ENCODE data around the gene GNS. TPM values are rescaled to one million over a fixed set of nuclear protein-coding genes. Genes with fewer than 3 reads are reported as not detected.

The GNS gene
- total and polyA plus RNA-seq, 4 donors = 27.8 to 78.6 (median 57.4) TPM

DNA sequence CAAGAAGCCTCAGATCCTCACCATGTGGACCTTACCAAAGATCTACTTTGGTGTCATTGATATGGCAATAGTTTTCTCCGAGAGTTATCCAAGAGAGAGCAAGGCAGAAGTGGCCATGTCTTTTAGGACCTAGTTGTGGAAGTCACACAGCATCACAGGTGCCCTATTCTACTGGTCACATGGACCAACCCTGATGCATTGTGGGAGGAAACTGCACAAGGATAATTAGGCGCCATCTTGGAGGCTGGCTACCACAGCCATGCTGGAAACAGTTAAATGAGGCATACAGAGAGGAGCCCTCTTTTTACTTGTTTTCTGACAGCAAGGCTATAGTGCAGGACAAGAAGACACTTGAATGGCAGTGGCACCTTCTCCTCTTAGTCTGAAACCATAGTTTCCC, 49.8 kb downstream of the GNS start:
- Histone ChIP-seq H3K27ac (ENCODE audit: low read depth in 1 of 2, low read length in 2 of 2) (no peak overlapping the region), H3K4me1 (ENCODE audit: control insufficient read depth in 4 of 4, insufficient read depth in 4 of 4, low read length in 3 of 4) (no peaks in the 10 kb centered on the region), H3K36me3 (ENCODE audit: control insufficient read depth in 4 of 4, insufficient read depth in 3 of 4, low read depth in 1 of 4, low read length in 3 of 4) (peaks cover 0 to 2% (median 2%) of the 10 kb centered on the region in 4 donors), H3K27me3 (ENCODE audit: control insufficient read depth in 4 of 4, insufficient read depth in 4 of 4, low read length in 3 of 4) (no peaks in the 10 kb centered on the region), H3K9me3 (ENCODE audit: control insufficient read depth in 4 of 4, low read length in 3 of 4) (no peaks in the 10 kb centered on the region), H3K9ac (ENCODE audit: low read depth in 1 of 2, low read length in 2 of 2) (no peak overlapping the region), H3K4me3 (ENCODE audit: low read depth in 1 of 3, low read length in 3 of 3) (no peak overlapping the region)
- TF ChIP-seq EGR1 (IDR thresholded peaks at IDR 0.05; ENCODE audit: low read depth in 2 of 2) (no peak), TAF1 (conservative IDR thresholded peaks at IDR 0.05) (no peak), RXRA (IDR thresholded peaks at IDR 0.05) (no peak), RAD21 (IDR thresholded peaks at IDR 0.05) (no peak), YY1 (IDR thresholded peaks at IDR 0.05) (no peak), JUND (IDR thresholded peaks at IDR 0.05) (no peak), NR2F2 (IDR thresholded peaks at IDR 0.05) (no peak), REST (IDR thresholded peaks at IDR 0.05) (no peak), SP1 (IDR thresholded peaks at IDR 0.05) (no peak), GABPA (IDR thresholded peaks at IDR 0.05 in 1 of 2, conservative IDR thresholded peaks at IDR 0.05 in 1 of 2) (no peak), CTCF (IDR thresholded peaks at IDR 0.05; ENCODE audit: low read depth, low read length, missing input control) (no peak), FOXA1 (IDR thresholded peaks at IDR 0.05) (no peak), HNF4G (IDR thresholded peaks at IDR 0.05) (no peak), MAX (IDR thresholded peaks at IDR 0.05) (no peak), FOXA2 (IDR thresholded peaks at IDR 0.05) (no peak), HNF4A (conservative IDR thresholded peaks at IDR 0.05) (no peak)
- TF ChIP-seq, protein P1, sequence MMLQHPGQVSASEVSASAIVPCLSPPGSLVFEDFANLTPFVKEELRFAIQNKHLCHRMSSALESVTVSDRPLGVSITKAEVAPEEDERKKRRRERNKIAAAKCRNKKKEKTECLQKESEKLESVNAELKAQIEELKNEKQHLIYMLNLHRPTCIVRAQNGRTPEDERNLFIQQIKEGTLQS (IDR thresholded peaks at IDR 0.05) = no peak
- TF ChIP-seq, protein P2, sequence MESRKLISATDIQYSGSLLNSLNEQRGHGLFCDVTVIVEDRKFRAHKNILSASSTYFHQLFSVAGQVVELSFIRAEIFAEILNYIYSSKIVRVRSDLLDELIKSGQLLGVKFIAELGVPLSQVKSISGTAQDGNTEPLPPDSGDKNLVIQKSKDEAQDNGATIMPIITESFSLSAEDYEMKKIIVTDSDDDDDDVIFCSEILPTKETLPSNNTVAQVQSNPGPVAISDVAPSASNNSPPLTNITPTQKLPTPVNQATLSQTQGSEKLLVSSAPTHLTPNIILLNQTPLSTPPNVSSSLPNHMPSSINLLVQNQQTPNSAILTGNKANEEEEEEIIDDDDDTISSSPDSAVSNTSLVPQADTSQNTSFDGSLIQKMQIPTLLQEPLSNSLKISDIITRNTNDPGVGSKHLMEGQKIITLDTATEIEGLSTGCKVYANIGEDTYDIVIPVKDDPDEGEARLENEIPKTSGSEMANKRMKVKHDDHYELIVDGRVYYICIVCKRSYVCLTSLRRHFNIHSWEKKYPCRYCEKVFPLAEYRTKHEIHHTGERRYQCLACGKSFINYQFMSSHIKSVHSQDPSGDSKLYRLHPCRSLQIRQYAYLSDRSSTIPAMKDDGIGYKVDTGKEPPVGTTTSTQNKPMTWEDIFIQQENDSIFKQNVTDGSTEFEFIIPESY (IDR thresholded peaks at IDR 0.05) = no peak
- DNase-seq (ENCODE audit: low spot score) = no peak
- over 99% methylated on average over 2 of the region's 2 CpGs for WGBS

Measured in liver (tissue), 9 donors.